Suppressor macrophage treated with lipopolysaccharide for 1 hour (primary cell): Measurements from ENCODE around the gene NOX3.
"Not testable (repeated sequence)": the region's sequence is repeated elsewhere in the genome, so short reads cannot be mapped to it uniquely, and the experiment has no call there.

ENCODE experiments used
- DNase-seq, 3 donors: peaks; one replicate each; pipeline ENCODE4 v3.0.0-alpha.2; 2020 to 2022

Gene NOX3

DNA sequence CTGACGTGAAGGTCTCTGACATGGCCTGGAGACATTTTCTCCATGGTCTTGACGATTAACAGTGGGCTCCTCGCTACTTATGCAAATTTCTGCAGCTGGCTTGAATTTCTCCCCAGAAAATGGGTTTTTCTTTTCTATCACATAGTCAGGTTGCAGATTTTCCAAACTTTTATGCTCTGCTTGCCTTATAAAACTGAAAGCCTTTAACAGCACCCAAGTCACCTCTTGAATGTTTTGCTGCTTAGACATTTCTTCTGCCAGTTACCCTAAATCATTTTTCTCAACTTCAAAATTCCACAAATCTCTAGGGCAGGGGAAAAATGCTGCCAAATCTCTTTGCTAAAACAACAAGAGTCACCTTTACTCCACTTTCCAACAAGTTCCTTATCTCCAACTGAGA is 12.9 kb upstream of the NOX3 start:
- DNase-seq: not testable (repeated sequence)

- DNase-seq: no peak
Measured at GRCh38 chr6:155466539-155466938, 10.9 kb upstream of the NOX3 start.

- DNase-seq: no peak
Measured at GRCh38 chr6:155461556-155461955, 5.9 kb upstream of the NOX3 start.

DNA sequence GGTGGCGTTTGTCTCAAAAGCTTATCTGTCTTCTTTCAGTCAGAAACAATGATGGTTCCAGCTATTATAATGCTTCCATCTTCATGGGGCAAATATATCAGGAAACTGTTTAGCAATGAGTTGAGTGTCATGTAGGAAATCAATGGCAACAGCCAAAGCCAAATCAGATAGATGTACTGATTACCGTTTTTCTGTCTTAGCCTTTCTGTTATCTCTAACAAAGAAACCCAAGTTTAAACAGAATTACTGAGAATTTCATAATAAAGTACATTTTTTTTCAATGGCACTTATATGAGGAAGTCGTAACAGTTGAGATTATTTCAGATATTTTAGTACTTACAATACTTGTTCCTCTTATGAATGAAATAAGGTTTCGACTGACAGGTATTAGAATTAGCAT is 1.2 kb downstream of the NOX3 start:
- peak in 1 of 3 donors; percentile 4 for DNase-seq

GRCh38 chr6:155454008-155454407 is 1.6 kb downstream of the NOX3 start:
- no peak for DNase-seq

GRCh38 chr6:155452576-155452975 is 3.1 kb downstream of the NOX3 start:
- DNase-seq: no peak

- DNase-seq: not testable (repeated sequence)
Measured at GRCh38 chr6:155451530-155451929, 4.1 kb downstream of the NOX3 start.

DNA sequence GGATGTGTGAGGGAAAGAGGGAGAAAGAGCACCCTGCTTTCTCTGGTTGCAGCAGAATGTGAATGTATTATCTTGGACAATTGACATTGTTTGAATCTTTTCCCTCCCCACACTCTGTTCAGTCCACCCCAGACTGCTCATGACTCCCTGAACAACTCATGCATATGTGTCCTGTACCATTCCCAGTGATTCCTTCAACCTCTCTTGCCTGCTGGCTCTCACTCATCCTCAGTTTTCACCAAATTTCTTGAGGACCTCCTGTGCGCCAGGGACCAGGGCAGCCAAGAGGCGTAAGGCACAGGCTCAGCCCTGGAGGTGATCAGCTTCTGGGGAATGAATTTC is 5.4 kb downstream of the NOX3 start:
- no peak for DNase-seq

- no peak for DNase-seq
Measured at GRCh38 chr6:155449450-155450239, 6.0 kb downstream of the NOX3 start.

- no peak for DNase-seq
Measured at GRCh38 chr6:155448668-155449449, 6.8 kb downstream of the NOX3 start.

GRCh38 chr6:155447949-155448348 is 7.7 kb downstream of the NOX3 start:
- DNase-seq: no peak

- no peak for DNase-seq
Measured at GRCh38 chr6:155444952-155445903, 10.4 kb downstream of the NOX3 start.

DNA sequence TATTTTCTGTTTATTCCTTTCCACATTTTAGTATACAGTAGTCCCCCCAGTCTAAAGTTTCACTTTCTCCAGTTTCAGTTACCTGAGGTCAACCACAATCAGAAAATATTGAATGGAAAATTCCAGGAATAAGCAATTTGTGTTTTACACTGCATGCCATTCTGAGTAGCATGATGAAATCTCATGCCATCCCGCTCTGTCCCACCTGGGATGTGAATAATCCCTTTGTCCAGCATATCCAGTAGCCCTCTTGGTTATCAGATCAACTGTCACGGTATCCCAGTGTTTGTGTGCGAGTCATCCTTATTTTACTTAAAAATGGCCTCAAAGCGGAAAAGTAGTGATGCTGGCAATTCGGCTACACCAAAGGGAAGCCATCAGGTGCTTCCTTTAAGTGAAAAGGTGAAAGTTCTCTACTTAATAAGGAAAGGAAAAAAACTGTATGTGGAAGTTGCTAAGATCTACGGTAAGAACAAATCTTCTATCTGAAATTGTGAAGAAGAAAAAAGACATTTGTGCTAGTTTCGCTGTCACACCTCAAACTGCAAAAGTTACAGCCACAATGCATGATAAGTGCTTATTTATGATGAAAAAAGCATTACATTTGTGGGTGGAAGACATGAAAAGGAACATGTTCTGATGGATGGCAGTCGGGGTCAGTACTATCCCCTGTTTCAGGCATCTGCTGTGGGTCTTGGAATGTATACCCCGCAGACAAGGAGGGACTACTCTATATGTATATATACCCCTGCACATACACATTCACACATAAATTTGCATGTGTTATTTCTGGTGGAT is 11.3 kb downstream of the NOX3 start:
- no peak for DNase-seq

- DNase-seq: no peak
Measured at GRCh38 chr6:155443168-155443567, 12.5 kb downstream of the NOX3 start.

GRCh38 chr6:155442562-155442961 is 13.1 kb downstream of the NOX3 start:
- DNase-seq: no peak

GRCh38 chr6:155441112-155441465 is 14.6 kb downstream of the NOX3 start:
- DNase-seq: no peak

GRCh38 chr6:155440398-155441111 is 15.1 kb downstream of the NOX3 start:
- no peak for DNase-seq

- DNase-seq: no peak
Measured at GRCh38 chr6:155439376-155439775, 16.3 kb downstream of the NOX3 start.

DNA sequence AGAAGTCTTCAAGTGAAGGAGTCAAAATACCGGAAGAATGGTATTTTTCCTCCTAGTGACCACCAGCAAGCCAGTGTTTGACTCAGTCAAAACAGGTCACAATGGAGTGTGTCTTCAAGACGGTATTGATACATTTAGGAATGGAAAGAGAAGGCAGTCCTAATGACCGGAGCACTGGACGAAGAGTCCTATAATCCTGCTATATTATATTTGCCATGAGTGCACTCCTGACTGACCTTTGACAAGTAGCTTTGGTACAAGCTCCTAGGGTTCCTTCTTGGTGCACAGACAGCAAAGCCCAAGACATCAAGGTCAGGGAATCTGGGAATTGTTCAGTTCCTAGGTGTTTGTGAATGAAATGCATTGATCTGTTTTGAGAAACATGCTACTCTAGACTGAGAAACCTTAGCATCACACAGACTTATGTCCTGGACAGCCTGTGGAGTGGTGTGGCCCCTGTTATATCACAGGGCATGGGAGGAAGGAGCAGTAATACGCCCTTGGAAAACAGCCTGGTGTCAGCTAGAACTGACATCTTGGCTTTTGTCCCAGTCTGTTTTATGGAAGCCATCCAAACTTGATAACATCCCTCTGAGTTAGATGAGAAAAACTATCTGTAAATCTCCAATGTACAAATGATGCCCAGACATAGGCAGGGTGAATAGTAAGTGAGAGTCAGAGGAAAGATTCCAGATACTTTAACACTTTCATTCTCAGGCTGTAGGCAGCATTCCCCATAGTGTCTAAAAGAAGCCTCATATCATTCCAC is 18.5 kb downstream of the NOX3 start:
- no peak for DNase-seq

GRCh38 chr6:155434829-155435423 is 20.7 kb downstream of the NOX3 start:
- DNase-seq: no peak

GRCh38 chr6:155434096-155434495 is 21.5 kb downstream of the NOX3 start:
- DNase-seq: no peak
